ENCODE measurements around the gene KITLG.

KITLG gene

DNA sequence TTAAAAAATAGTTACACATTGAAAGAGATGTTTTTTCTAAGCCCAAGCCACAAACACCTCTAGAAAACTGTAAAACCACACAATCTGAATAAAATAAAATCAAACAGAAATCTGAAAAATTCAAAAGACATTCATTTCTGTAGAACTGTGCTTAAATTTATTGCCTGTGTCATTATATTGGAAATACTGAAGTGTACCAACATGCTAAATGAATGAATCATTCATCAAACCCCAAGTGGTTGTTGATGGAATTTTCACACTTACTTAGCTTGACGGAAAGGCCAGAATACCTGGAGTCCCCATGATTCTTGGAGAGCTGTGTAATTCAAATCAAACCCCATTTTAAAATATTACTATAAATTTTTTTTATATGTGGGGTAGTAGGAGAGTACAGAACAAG lies 2.7 kb downstream of the KITLG start:
- peaks cover 80% of the 10 kb centered on the region for H3K27me3 ChIP-seq (ENCODE audit: control insufficient read depth, insufficient read depth, low read length, poor library complexity, severe bottlenecking)
- no peak overlapping the region for H3K27ac ChIP-seq (ENCODE audit: insufficient read depth, low read depth, low read length, poor library complexity, severe bottlenecking)
- H3K4me3 ChIP-seq (ENCODE audit: insufficient read depth, low read depth, low read length) = no peak overlapping the region
- no peaks in the 10 kb centered on the region for H3K9me3 ChIP-seq (ENCODE audit: control insufficient read depth, low read length)
- 71% methylated on average over 1 of the region's 1 CpG; no CpG with 5 or more reads in 1 of the 2 experiments for WGBS, 2 experiments
- H3K4me1 ChIP-seq (ENCODE audit: control insufficient read depth, insufficient read depth, low read length) = peaks cover 11% of the 10 kb centered on the region
- H3K36me3 ChIP-seq (ENCODE audit: control insufficient read depth, insufficient read depth, low read length) = no peaks in the 10 kb centered on the region

DNA sequence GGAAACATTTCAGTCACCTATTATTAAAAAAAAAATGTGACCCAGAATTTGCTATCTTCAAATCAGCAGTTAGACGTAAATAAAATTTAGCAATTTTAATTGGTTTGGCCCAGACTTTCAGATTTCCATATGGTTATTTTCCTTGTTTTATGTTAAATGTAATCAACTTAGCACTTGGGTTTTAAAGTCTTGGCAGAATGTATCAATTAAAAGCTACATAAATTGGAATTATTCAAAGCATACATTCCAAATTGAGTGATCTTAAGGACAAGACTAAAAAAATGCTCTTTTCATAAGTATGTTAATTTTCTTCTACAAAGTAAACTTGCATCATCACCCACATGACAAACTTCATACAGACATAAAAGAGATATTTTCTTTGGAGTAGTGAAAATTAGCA lies 3.4 kb downstream of the KITLG start:
- H3K36me3 ChIP-seq (ENCODE audit: control insufficient read depth, insufficient read depth, low read length) = no peaks in the 10 kb centered on the region
- no peak overlapping the region for H3K4me3 ChIP-seq (ENCODE audit: insufficient read depth, low read depth, low read length)
- H3K9me3 ChIP-seq (ENCODE audit: control insufficient read depth, low read length) = no peaks in the 10 kb centered on the region
- peaks cover 11% of the 10 kb centered on the region for H3K4me1 ChIP-seq (ENCODE audit: control insufficient read depth, insufficient read depth, low read length)
- WGBS, 2 experiments = 100% methylated on average over 1 of the region's 1 CpG; no CpG with 5 or more reads in 1 of the 2 experiments
- peaks cover 79% of the 10 kb centered on the region for H3K27me3 ChIP-seq (ENCODE audit: control insufficient read depth, insufficient read depth, low read length, poor library complexity, severe bottlenecking)
- no peak overlapping the region for H3K27ac ChIP-seq (ENCODE audit: insufficient read depth, low read depth, low read length, poor library complexity, severe bottlenecking)

DNA sequence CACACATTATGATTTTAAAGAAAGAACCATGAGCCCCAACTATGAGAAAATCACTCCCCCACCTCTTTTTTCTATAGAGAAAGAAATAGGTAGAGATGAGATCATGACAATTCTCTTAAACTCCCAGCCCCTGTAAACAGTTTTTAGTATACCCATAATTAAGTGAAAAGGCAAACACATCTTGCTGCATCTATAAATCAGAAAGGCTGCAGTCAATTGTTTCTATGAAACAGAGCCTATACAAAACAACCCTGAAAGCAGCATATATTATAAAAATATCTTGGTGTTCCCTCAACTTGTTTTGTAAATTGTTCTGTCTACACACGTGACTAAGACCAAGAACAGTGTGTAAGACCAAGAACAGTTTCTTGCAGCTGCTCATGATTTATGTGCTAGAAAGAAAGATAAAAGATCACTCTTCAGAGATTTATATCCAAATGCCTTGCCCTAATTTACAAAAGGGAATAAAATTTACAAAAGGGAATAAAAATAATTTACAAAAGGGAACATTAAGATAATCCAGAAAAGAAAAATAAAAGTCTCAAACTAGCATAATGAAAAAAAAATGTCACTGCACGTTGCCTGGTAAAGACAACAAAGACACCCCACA lies 4.8 kb downstream of the KITLG start:
- no peak overlapping the region for H3K4me3 ChIP-seq (ENCODE audit: insufficient read depth, low read depth, low read length)
- H3K27ac ChIP-seq (ENCODE audit: insufficient read depth, low read depth, low read length, poor library complexity, severe bottlenecking) = no peak overlapping the region
- peaks cover 65% of the 10 kb centered on the region for H3K27me3 ChIP-seq (ENCODE audit: control insufficient read depth, insufficient read depth, low read length, poor library complexity, severe bottlenecking)
- WGBS, 2 experiments = 40 to 41% methylated on average over 2 of the region's 2 CpGs
- no peaks in the 10 kb centered on the region for H3K36me3 ChIP-seq (ENCODE audit: control insufficient read depth, insufficient read depth, low read length)
- peaks cover 11% of the 10 kb centered on the region for H3K4me1 ChIP-seq (ENCODE audit: control insufficient read depth, insufficient read depth, low read length)
- H3K9me3 ChIP-seq (ENCODE audit: control insufficient read depth, low read length) = no peaks in the 10 kb centered on the region

DNA sequence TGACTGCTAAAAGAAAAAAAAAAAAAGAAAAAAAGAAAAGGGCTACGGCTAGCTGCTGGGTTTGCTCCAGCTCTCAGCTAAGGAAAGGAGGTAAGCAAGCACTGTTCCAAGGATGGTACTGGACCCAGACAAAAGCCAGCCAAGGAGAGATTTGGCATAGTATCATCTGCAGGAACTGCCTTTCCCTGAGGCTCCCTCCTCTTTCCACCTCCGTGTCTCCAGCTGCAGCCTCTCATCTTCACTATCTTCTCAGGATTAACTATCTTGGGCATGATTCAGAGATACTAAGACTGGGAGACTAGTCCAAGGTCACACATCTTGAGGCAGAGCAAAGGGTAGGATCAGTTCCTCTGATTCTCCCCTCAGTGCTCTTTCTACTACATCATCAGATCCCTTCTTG lies 6.0 kb downstream of the KITLG start:
- Histone ChIP-seq H3K4me3 (ENCODE audit: insufficient read depth, low read depth, low read length) (no peak overlapping the region), H3K4me1 (ENCODE audit: control insufficient read depth, insufficient read depth, low read length) (peaks cover 11% of the 10 kb centered on the region), H3K9me3 (ENCODE audit: control insufficient read depth, low read length) (no peaks in the 10 kb centered on the region), H3K27ac (ENCODE audit: insufficient read depth, low read depth, low read length, poor library complexity, severe bottlenecking) (no peak overlapping the region), H3K27me3 (ENCODE audit: control insufficient read depth, insufficient read depth, low read length, poor library complexity, severe bottlenecking) (peaks cover 53% of the 10 kb centered on the region), H3K36me3 (ENCODE audit: control insufficient read depth, insufficient read depth, low read length) (no peaks in the 10 kb centered on the region)
- 83 to 87% methylated on average over 2 of the region's 2 CpGs for WGBS, 2 experiments

DNA sequence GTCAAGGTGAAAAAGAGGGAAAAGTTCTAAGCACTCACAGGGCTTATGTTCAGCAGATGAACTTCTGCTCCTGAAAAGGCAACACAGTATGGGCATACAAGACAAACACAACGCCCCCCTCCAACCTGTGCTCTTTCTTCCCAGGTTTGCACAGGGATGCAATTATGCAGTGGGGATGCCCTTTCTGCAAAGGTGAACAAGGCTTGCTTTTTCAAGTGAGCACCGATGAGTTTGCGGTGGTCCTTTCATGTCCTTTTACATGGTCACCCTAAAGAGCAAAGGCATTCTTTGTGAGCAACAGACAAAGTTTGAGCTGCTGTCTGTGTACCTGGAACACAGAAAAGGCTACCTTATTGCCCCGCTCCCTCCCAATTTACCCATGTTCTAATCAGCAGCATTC lies 6.7 kb downstream of the KITLG start:
- Histone ChIP-seq H3K4me1 (ENCODE audit: control insufficient read depth, insufficient read depth, low read length) (peaks cover 5% of the 10 kb centered on the region), H3K27me3 (ENCODE audit: control insufficient read depth, insufficient read depth, low read length, poor library complexity, severe bottlenecking) (peaks cover 46% of the 10 kb centered on the region), H3K27ac (ENCODE audit: insufficient read depth, low read depth, low read length, poor library complexity, severe bottlenecking) (no peak overlapping the region), H3K9me3 (ENCODE audit: control insufficient read depth, low read length) (no peaks in the 10 kb centered on the region), H3K4me3 (ENCODE audit: insufficient read depth, low read depth, low read length) (no peak overlapping the region), H3K36me3 (ENCODE audit: control insufficient read depth, insufficient read depth, low read length) (no peaks in the 10 kb centered on the region)
- 92% methylated on average over 4 of the region's 4 CpGs for WGBS, 2 experiments

DNA sequence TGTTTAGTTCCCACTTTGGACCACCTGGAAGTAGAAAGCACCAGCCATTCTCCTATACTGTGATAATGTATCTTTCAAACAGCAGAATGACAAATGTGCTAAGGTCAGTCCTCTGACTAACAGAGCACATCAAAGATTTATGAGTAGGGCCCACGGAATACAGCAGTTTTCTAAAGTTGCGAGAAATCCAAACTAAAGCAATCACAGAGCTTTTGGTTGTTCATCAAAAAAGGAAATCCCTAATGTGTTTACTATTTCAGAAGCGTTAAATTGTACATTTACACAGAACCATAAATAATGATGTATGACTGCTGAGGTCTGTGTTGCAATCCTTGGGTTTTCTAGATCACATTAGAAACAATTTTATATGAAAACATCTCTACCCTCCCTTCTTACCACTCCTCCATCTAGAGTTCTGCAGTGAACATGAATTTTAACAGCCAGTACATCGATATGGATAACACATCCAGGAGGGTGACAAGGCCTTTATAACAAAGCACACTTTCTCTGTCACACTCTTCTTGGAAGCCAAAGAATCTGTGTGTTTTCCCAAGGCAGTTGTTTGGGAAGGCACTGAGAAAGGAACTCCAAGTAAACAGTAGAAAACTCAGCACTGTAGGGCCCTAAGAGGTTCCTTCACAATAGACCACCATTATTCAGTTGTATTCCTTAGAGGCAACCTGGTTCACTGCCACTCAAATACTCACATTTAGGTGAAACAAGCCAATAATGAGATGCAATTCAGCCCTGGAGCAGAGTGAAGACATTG lies 7.3 kb downstream of the KITLG start:
- Histone ChIP-seq H3K27ac (ENCODE audit: insufficient read depth, low read depth, low read length, poor library complexity, severe bottlenecking) (no peak overlapping the region), H3K4me3 (ENCODE audit: insufficient read depth, low read depth, low read length) (no peak overlapping the region), H3K9me3 (ENCODE audit: control insufficient read depth, low read length) (no peaks in the 10 kb centered on the region), H3K36me3 (ENCODE audit: control insufficient read depth, insufficient read depth, low read length) (no peaks in the 10 kb centered on the region), H3K27me3 (ENCODE audit: control insufficient read depth, insufficient read depth, low read length, poor library complexity, severe bottlenecking) (peaks cover 43% of the 10 kb centered on the region), H3K4me1 (ENCODE audit: control insufficient read depth, insufficient read depth, low read length) (peaks cover 5% of the 10 kb centered on the region)
- 47 to 61% methylated on average over 3 of the region's 4 CpGs for WGBS, 2 experiments

DNA sequence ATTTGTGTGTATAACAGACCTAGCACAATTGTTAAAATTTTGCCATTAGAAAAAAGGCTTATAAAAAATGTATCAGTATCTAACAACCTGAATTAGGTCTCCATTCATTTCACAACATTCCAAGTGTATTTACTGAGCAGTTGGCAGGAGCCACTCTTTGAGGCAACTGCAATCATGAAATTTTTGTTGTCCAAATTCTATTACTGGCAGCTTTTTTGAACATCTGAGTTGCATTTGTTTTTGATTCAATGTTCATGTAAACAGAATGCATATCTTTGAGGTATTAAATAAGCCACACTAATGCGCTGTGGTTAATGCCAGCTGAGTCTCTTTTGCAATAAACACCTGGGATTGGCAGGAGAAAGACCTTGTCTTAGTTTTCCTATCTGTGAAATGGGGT lies 8.7 kb downstream of the KITLG start:
- peaks cover 5% of the 10 kb centered on the region for H3K4me1 ChIP-seq (ENCODE audit: control insufficient read depth, insufficient read depth, low read length)
- 91 to 100% methylated on average over 1 of the region's 1 CpG for WGBS, 2 experiments
- H3K27me3 ChIP-seq (ENCODE audit: control insufficient read depth, insufficient read depth, low read length, poor library complexity, severe bottlenecking) = peaks cover 30% of the 10 kb centered on the region
- no peaks in the 10 kb centered on the region for H3K9me3 ChIP-seq (ENCODE audit: control insufficient read depth, low read length)
- H3K4me3 ChIP-seq (ENCODE audit: insufficient read depth, low read depth, low read length) = no peak overlapping the region
- H3K36me3 ChIP-seq (ENCODE audit: control insufficient read depth, insufficient read depth, low read length) = no peaks in the 10 kb centered on the region
- H3K27ac ChIP-seq (ENCODE audit: insufficient read depth, low read depth, low read length, poor library complexity, severe bottlenecking) = no peak overlapping the region

DNA sequence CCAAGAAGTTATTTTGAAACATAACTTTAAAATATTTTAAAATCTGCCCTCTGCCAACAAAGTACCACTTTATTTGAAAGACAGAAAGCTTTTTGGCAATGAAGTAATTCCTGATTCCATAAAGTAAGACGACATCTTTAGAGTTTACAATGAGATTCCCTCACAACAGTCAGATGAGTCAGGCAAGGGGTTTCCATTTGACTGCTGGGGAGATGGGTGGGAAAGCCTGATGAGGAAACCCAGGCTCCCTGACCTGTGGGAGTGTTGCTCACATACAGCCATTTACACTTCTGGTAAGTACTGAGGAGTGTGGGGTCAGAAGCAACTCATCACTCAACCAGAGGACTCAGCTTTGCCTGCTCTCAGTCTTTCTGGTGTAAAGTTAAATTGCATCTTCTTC lies 10.2 kb downstream of the KITLG start:
- H3K9me3 ChIP-seq (ENCODE audit: control insufficient read depth, low read length) = no peaks in the 10 kb centered on the region
- H3K27me3 ChIP-seq (ENCODE audit: control insufficient read depth, insufficient read depth, low read length, poor library complexity, severe bottlenecking) = peaks cover 17% of the 10 kb centered on the region
- peaks cover 5% of the 10 kb centered on the region for H3K4me1 ChIP-seq (ENCODE audit: control insufficient read depth, insufficient read depth, low read length)
- no peak overlapping the region for H3K4me3 ChIP-seq (ENCODE audit: insufficient read depth, low read depth, low read length)
- H3K27ac ChIP-seq (ENCODE audit: insufficient read depth, low read depth, low read length, poor library complexity, severe bottlenecking) = no peak overlapping the region
- H3K36me3 ChIP-seq (ENCODE audit: control insufficient read depth, insufficient read depth, low read length) = no peaks in the 10 kb centered on the region
- 74% methylated on average over 1 of the region's 1 CpG; no CpG with 5 or more reads in 1 of the 2 experiments for WGBS, 2 experiments

DNA sequence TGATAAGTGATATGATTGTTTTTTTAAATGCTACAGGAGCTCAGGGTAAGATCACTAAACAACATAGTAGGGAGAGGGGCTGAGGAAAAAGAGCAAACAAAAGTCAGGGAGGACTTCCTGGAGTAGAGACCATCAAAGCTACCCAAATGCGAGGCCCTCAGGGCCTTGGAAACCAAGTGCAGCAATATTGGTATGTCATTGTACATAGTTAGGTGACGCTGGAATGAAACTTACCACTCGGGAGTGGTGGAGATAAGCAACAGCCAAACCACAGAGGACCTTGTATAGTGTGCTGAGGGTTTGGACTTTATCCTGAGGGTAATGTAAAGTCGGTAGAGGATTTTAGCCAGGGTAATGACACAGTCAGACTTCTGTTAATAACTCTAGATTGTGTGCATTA lies 13.8 kb downstream of the KITLG start:
- Histone ChIP-seq H3K4me1 (ENCODE audit: control insufficient read depth, insufficient read depth, low read length) (no peaks in the 10 kb centered on the region), H3K27me3 (ENCODE audit: control insufficient read depth, insufficient read depth, low read length, poor library complexity, severe bottlenecking) (no peaks in the 10 kb centered on the region), H3K4me3 (ENCODE audit: insufficient read depth, low read depth, low read length) (no peak overlapping the region), H3K9me3 (ENCODE audit: control insufficient read depth, low read length) (no peaks in the 10 kb centered on the region), H3K36me3 (ENCODE audit: control insufficient read depth, insufficient read depth, low read length) (no peaks in the 10 kb centered on the region), H3K27ac (ENCODE audit: insufficient read depth, low read depth, low read length, poor library complexity, severe bottlenecking) (no peak overlapping the region)
- WGBS, 2 experiments = 91 to 93% methylated on average over 4 of the region's 4 CpGs

DNA sequence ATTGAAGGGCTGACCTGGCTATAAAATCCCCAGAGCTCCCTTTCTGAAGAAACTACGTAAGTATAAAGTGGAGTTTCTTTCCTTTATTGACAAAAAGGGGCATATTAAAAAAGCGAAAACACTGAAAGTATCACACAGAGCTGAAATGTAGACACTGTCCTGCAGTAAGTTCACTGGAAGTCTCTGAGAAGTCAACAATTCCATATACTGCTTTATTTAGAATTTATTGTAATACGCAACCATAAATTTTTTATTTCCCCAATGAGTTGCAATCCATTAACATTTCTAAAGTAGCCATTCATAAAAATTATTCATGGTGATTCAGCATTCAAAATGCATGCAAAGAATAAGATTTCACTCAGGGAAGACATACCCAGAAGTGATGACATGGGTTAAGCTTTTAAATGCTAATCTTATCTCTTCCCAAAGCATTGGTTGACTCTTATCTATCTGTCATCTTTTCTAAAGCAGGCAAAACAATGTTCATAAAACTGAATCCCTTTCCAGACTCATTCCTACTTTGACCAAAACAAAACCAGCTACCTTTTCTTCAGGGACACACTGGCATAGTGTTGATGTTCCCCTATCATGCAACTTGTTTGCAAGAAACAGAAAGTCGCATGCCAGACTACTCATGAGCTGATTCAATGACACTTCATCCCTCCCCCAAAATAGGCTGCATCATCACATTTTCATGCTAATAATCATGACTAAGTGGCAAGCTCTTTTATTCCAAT lies 17.3 kb downstream of the KITLG start:
- Histone ChIP-seq H3K27ac (ENCODE audit: insufficient read depth, low read depth, low read length, poor library complexity, severe bottlenecking) (no peak overlapping the region), H3K4me3 (ENCODE audit: insufficient read depth, low read depth, low read length) (no peak overlapping the region), H3K4me1 (ENCODE audit: control insufficient read depth, insufficient read depth, low read length) (no peaks in the 10 kb centered on the region), H3K36me3 (ENCODE audit: control insufficient read depth, insufficient read depth, low read length) (no peaks in the 10 kb centered on the region), H3K27me3 (ENCODE audit: control insufficient read depth, insufficient read depth, low read length, poor library complexity, severe bottlenecking) (no peaks in the 10 kb centered on the region), H3K9me3 (ENCODE audit: control insufficient read depth, low read length) (no peaks in the 10 kb centered on the region)
- 91 to 97% methylated on average over 4 of the region's 4 CpGs for WGBS, 2 experiments

Data from ectodermal cell (in vitro differentiated cells).